NT2/D1 (cell line): ENCODE data around the gene TDRD7.
A peak's percentile ranks its signal among the peaks of the same experiment; 100 is the strongest.
"Not testable (repeated sequence)": the region's sequence is repeated elsewhere in the genome, so short reads cannot be mapped to it uniquely, and the experiment has no call there.

ENCODE experiments used
- DNase-seq: peaks from one replicate; pipeline ENCODE4 v3.0.0-alpha.2; 2011; ENCODE audit warnings: low read depth, low spot score
- H3K27me3 ChIP-seq: 2 replicates; pipeline ENCODE4 v1.6.0; 2011; ENCODE audit warnings: mild to moderate bottlenecking; ENCODE audit not compliant: insufficient read length, insufficient read depth
- H3K36me3 ChIP-seq: 2 replicates; pipeline ENCODE4 v1.6.1; 2011; ENCODE audit warnings: mild to moderate bottlenecking, low read length, mixed read lengths; ENCODE audit not compliant: insufficient read depth, insufficient read length
- H3K4me1 ChIP-seq: 2 replicates; pipeline ENCODE4 v1.5.1; 2011; ENCODE audit not compliant: insufficient read depth, insufficient read length
- H3K4me3 ChIP-seq: 2 replicates; pipeline ENCODE4 v1.5.1; 2011; ENCODE audit warnings: low read depth; ENCODE audit not compliant: insufficient read length
- H3K9ac ChIP-seq: 2 replicates; pipeline ENCODE4 v1.6.0; 2011; ENCODE audit warnings: low read depth; ENCODE audit not compliant: insufficient read length
- H3K9me3 ChIP-seq: 2 replicates; pipeline ENCODE4 v1.5.1; 2011; ENCODE audit warnings: mild to moderate bottlenecking, low read length; ENCODE audit not compliant: insufficient read depth
- SUZ12 ChIP-seq: IDR thresholded peaks from 2 replicates; pipeline ENCODE4 v1.6.1; 2011; ENCODE audit not compliant: insufficient read length, insufficient read depth; ENCODE audit errors: extremely low read depth
- YY1 ChIP-seq: IDR thresholded peaks from 2 replicates; pipeline ENCODE4 v1.6.1; 2011; ENCODE audit not compliant: insufficient read length, insufficient read depth
- ZNF274 ChIP-seq: IDR thresholded peaks from 2 replicates; pipeline ENCODE4 v1.6.1; 2011; ENCODE audit warnings: mild to moderate bottlenecking, low read depth, low read length

TDRD7 gene

DNA sequence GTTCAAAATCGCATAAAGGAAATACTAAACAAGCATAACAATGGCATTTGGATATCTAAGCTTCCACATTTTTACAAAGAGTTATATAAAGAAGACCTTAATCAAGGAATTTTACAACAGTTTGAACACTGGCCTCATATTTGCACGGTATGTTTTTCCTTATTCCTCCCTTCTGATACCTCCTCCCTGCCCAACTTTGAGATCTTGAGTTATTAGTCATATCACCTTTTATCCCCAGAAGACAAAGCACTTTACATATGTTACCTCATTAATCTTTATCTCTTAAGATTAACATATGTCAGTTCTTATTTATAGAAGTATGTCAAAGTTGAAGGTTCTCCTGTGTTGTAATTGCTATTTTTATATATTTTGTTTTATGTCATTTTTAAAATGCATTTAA, 29.8 kb downstream of the TDRD7 start:
- Histone ChIP-seq H3K36me3 (no peaks in the 10 kb centered on the region), H3K4me3 (no peak overlapping the region), H3K9ac (no peak overlapping the region), H3K27me3 (no peaks in the 10 kb centered on the region), H3K4me1 (no peaks in the 10 kb centered on the region), H3K9me3 (no peaks in the 10 kb centered on the region)
- TF ChIP-seq SUZ12: no peak
- no peak for TF ChIP-seq YY1
- no peak for TF ChIP-seq ZNF274
- DNase-seq: no peak

DNA sequence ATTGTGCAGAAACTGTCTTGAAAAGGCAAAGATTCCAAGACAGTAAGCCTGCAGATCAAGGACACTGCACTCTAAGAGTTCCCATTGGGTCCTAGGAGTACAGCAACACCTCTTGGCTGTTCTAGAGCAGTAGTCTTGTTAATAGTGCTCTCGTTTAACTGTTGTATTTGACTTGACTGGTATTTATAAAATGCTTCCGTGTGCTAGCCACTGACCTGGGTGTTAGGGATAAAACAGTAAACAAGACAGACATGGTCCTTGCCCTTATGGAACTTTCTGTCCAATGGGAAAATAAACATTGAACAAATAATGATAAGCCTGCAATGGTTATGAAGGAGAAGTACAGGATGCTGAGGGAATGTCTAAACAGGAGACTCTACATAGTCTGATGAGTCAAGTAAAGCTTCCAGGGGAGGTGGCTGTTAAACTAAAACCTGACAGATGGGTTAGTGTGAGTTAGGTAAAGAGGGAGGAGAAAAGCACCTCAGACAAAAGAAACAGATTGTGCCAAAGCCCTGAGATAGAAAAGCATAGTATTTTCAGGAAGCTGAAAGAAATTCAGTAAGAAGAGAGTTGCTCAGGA, 33.3 kb downstream of the TDRD7 start:
- H3K4me1 ChIP-seq: no peaks in the 10 kb centered on the region
- H3K9me3 ChIP-seq: no peaks in the 10 kb centered on the region
- H3K9ac ChIP-seq: no peak overlapping the region
- H3K36me3 ChIP-seq: no peaks in the 10 kb centered on the region
- no peaks in the 10 kb centered on the region for H3K27me3 ChIP-seq
- H3K4me3 ChIP-seq: no peak overlapping the region
- TF ChIP-seq YY1 (no peak), SUZ12 (no peak), ZNF274 (no peak)
- no peak for DNase-seq

DNA sequence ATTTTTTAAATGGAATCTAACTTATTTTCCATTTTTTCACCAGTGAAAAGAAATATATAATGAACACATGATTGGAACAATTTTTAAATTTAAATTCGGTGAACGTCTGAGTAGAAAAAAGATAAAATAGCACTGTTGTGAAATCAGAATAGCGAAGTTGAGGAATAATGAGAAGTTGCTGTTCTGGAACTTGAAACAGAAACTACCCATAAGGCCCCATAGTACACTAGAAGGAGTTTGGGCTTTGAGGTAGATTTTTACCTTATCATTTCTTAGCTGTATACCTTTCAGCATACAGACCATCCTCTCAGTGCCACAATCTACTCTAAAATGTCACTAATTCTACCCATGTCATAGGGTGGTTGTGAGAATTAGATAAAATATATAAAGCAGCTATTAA, 35.1 kb downstream of the TDRD7 start:
- no peaks in the 10 kb centered on the region for H3K27me3 ChIP-seq
- no peak overlapping the region for H3K4me3 ChIP-seq
- H3K9me3 ChIP-seq: no peaks in the 10 kb centered on the region
- H3K36me3 ChIP-seq: no peaks in the 10 kb centered on the region
- H3K9ac ChIP-seq: no peak overlapping the region
- H3K4me1 ChIP-seq: no peaks in the 10 kb centered on the region
- no peak for DNase-seq
- TF ChIP-seq ZNF274 (no peak), YY1 (no peak), SUZ12 (no peak)

DNA sequence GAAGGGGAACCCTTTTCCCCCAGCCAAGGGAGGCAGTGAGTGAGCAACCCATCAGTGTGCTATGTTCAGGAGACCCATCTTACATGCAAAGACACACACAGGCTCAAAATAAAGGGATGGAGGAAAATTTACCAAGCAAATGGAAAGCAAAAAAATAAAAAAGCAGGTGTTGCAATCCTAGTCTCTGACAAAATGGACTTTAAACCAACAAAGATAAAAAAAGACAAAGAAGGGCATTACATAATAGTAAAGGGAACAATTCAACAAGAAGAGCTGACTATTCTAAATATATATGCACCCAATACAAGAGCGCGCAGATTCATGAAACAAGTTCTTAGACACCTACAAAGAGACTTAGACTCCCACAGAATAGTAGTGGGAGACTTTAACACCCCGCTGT, 41.7 kb downstream of the TDRD7 start:
- H3K9ac ChIP-seq, H3K4me1 ChIP-seq, DNase-seq, H3K4me3 ChIP-seq, H3K9me3 ChIP-seq, H3K27me3 ChIP-seq, H3K36me3 ChIP-seq: not testable (repeated sequence)

DNA sequence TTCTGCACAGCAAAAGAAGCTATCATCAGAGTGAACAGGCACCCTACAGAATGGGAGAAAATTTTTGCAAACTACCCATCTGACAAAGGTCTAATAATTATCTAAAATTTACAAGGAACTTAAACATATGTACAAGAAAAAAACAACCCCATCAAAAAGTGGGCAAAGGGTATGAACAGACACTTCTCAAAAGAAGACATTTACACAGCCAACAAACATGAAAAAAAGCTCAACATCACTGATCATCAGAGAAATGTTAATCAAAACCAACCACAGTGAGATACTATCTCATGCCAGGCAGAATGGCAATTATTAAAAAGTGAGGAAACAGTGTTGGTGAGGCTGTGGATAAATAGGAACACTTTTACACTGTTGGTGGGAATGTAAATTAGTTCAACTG, 44.9 kb downstream of the TDRD7 start:
- not testable (repeated sequence) for H3K27me3 ChIP-seq, H3K9ac ChIP-seq, H3K36me3 ChIP-seq, DNase-seq, H3K4me1 ChIP-seq, H3K9me3 ChIP-seq, H3K4me3 ChIP-seq

DNA sequence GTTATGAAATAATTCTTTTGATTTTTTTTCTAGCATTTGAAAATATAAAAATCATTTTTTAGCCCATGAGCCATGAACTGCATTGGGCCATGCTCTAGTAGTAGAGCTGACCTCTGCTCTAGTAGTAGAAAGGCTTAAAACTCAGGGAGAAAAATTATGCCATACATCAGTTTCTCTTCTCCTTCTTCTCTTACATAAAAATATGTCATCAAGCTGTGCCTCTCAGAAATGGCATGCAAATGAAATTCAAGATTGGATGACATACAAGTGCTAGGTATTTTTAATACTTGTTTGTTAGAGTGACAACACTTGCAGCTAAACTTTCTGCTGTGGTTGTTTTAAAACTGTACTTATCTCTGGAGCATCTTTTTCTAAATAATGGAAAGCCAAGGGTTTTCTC, 47.4 kb downstream of the TDRD7 start:
- no peak for DNase-seq
- H3K27me3 ChIP-seq: no peaks in the 10 kb centered on the region
- H3K9me3 ChIP-seq: no peaks in the 10 kb centered on the region
- no peaks in the 10 kb centered on the region for H3K4me1 ChIP-seq
- H3K4me3 ChIP-seq: no peak overlapping the region
- H3K36me3 ChIP-seq: no peaks in the 10 kb centered on the region
- H3K9ac ChIP-seq: no peak overlapping the region
- TF ChIP-seq YY1: no peak
- TF ChIP-seq SUZ12: no peak
- TF ChIP-seq ZNF274: no peak

DNA sequence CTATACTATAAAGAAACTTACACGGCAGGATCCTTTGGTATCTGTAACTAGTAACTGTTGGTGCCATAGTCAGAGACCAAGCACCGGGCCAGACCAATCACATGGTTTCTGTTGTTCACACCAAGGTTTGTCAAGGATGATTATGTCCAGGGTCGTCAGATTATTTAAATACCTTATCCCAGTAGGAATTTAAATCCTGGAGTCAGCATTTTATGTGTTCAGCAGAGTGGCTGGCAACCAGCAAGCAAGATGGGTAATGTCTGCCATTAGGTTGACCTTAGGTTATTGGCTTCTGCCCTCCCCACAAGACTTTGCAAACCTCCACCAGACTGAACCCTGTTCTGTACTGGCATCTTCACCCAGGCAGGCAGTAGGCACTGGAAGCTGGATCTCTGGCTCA, 50.3 kb downstream of the TDRD7 start:
- Histone ChIP-seq H3K9me3 (no peaks in the 10 kb centered on the region), H3K9ac (no peak overlapping the region), H3K4me1 (no peaks in the 10 kb centered on the region), H3K36me3 (no peaks in the 10 kb centered on the region), H3K27me3 (no peaks in the 10 kb centered on the region), H3K4me3 (no peak overlapping the region)
- no peak for DNase-seq
- TF ChIP-seq SUZ12 (no peak), ZNF274 (no peak), YY1 (no peak)

DNA sequence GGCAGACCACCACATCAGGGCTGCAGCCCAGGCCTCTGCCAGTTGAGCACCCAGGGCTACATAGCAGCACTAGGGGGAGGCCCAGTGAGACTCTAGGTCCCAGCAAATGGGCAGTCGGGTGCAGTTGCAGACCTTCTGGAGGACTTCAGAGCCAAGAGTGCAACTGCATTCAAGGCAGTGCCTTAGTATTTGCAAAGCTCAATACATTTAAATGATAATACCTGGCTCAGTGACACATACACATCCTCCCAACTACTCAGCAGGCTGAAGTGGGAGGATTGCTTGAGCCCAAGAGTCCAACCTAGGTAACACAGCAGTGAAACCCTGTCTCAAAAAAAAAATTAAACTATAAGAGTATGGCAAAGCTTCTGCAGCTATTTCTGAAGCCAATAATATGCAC, 51.0 kb downstream of the TDRD7 start:
- H3K4me1 ChIP-seq: no peaks in the 10 kb centered on the region
- no peak overlapping the region for H3K9ac ChIP-seq
- TF ChIP-seq SUZ12 (no peak), YY1 (no peak), ZNF274 (no peak)
- peak; percentile 32 for DNase-seq
- H3K9me3 ChIP-seq: no peaks in the 10 kb centered on the region
- H3K4me3 ChIP-seq: no peak overlapping the region
- H3K36me3 ChIP-seq: no peaks in the 10 kb centered on the region
- no peaks in the 10 kb centered on the region for H3K27me3 ChIP-seq
